ENCODE results near the gene TEC.
"Not testable (repeated sequence)": the region's sequence is repeated elsewhere in the genome, so short reads cannot be mapped to it uniquely, and the experiment has no call there.

TEC gene

DNA sequence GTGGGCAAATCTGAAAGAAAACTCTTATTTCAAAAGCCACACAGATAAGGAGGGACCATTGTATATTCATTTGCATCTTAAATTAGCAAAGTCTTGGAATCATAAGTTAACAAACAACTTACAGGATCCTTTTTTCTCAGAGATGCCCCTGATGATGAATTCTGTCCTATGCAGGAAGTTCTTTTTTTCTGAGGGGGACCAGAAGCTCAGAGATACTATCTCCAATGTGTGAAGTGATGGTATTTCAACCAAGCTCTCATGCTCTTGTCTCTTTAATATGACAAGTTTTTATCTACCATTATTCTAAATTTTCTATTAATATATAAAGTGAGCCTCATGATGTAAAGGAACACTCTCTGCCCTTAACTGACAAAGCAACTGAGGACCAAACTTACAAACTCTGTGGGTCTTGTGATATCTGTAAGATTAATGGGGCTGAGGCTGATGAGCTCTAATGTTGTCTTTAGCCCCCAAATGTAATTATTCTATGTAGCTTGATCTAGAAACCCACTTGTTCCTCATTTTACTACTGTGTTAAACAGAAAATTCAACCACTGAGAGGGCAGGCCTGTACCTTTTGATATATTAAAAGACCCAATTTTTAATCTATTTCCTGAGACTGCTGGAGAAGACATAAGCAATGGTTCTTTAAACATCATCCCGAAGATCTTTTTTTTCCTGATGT is 27.0 kb downstream of the TEC start:
- DNase-seq (ENCODE audit: low read depth, low spot score): no peak

DNA sequence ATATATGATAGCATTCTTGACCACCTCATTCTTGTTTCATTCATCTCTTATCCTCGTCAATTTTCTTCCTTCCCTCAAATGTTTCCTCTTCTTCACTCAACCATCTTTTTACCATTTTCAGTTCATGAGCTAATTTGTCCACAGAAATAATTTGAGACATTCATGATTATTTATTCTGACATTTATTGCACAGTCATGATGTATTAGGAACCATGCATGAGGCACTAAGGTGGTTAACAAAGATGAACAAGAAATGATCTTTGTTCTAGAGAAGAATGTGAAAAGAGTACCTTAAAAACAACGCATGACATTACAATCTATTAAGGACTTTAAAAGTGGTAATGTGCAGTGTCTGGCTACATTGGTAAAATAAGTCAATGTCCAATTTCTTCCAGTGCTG is 27.9 kb downstream of the TEC start:
- no peak for DNase-seq (ENCODE audit: low read depth, low spot score)

DNA sequence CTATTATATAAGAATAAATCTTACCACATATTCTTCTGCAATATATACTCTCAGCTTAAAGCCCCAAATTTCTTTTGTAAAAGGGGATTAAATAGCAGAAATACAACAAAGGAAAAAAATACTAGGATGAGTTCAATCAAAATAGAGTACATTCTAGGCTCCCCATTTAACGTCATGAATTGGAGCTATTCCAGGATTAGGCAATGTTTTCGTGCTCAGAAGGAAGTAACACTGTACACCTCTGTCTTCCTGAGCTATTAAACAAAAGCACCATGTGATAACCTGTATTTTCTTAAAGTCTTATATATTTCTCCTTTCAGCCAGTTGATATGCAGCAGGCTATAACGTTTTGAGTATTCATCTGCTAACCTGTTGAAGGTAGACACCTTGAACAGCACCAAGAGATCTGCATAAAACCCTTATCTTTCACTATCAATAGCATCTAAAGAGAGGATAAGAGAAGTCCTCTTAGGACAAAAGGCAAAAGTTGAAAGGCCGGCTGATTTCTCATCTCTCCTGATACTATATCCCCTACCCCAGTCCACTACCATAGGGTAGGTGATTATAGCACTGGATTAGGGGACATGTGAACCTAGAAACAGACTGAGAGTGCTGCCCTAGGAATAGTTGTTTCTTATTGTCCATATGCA is 31.5 kb downstream of the TEC start:
- DNase-seq (ENCODE audit: low read depth, low spot score): no peak

DNA sequence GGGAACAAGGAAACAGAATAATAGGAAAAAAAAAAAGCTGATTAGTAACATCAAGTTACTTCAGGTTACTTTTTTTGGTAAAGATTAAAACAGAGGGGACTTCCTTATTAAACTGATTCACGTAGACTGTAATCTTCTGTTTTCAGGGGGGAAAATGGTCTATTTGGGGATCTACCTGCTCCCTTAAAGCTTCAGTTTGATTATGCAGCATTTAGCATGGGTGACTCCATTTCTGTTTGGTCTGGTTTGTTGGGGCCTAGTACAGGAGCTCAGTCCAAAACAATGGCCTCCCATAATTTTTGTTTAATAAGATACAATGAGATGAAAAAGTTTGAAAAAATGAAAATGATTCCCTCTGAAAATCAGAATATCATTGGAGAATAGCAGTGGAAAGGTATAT is 34.6 kb downstream of the TEC start:
- no peak for DNase-seq (ENCODE audit: low read depth, low spot score)

DNA sequence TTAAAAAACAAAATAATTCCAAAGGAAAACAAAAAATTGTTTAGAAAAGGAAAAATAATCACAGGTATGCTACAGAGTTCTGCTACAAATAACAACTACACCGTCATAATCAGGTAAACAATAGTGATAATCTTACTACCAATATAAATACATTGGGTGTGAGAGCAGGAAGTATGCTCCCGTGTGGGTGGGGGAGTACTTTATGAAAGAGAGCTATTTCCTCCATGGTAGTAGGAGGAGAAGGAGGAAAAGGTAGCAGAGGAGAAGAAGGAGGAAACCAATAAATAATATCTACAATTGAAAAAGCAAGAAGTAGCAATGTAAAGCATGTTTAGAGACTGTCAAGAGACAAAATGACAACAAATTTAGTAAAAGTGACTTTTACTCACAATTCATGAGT is 35.1 kb downstream of the TEC start:
- DNase-seq (ENCODE audit: low read depth, low spot score): no peak

DNA sequence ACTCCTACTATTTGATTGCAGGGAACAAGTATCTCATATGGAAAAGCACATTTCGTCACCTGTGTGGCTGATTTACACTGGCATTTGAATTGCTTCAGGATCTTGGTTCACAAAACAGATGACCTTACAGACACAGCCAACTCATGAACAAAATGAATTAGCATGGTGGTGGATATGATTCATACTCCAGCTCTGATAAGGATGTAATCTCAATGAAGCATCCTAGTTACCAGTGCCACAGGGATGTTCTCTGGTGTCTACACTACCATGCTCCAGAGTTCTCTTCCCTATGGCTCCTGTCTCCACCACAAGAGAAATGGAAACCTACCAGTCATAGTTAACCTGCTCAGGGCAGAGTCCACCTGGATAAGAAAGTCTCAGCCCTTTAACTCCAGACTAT is 40.7 kb downstream of the TEC start:
- no peak for DNase-seq (ENCODE audit: low read depth, low spot score)

DNA sequence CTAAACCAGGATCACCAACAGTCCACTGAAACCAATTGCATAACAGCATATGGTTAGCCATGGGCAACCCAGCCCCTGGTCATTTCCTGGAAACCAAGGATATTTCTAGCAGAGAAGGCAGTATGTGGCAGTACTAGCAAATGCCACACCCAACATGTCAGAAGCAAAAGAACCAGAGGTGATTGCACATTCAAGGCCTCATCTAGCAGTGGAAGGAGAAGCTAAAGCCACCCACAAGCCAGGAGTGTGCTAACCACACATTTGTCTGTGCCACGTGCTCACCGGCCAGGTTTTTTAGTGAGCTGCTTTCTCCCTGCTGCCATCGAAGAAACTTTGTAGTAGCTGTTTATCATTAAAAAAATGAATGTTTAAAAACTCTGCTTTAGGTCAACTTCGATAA is 42.0 kb downstream of the TEC start:
- DNase-seq (ENCODE audit: low read depth, low spot score): no peak

DNA sequence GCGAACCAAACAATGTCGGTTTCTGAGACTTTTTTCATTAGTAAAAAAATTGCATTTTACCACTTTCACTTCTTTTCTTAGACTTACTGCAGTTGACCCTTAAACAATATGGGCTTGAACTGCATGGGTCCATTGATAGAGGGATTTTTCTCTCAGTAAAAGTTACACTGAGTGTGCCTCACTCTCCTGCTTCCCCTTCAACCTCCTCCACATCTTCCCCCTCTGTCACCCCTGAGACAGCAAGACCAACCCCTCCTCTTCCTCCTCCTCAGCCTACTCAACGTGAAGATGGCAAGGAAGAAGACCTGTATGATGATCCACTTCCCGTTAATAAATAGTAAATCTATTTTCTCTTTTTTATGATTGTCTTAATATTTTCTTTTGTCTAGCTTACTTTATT is 43.4 kb downstream of the TEC start:
- no peak for DNase-seq (ENCODE audit: low read depth, low spot score)

DNA sequence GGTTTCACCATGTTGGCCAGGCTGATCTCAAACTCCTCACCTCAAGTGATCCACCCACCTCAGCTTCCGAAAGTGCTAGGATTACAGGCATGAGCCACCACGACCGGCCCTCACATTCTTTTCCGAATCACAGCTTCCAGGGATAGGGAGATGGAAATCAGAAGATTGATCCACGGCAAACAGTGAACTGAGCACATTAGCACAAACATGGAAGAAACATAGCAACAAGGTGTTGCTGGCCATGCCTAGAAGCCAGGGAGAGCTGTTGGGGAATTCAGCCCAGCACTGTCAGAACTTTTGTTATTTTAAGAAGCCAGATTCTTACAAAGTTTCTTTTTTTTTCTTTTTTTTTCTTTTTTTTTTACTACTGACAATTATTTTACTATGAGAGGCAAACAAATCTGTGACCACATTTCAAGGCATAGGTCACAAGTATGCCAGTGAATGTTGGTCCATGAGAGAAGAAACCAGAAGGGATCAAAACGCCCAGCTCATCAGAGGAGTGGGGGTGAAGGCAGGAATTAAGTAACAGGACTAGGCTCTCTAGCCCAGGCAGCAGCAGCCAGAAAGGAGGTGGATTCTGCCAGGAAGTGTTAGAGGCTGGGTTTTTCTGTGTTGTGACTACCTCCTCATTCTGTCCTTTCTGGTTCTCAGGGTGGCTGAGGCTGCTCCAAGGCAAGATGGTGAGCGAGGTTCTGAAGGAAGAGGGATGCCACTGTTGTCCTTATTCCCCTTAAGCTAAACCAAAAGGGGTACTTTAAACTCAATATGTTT is 44.1 kb downstream of the TEC start:
- DNase-seq (ENCODE audit: low read depth, low spot score): no peak

DNA sequence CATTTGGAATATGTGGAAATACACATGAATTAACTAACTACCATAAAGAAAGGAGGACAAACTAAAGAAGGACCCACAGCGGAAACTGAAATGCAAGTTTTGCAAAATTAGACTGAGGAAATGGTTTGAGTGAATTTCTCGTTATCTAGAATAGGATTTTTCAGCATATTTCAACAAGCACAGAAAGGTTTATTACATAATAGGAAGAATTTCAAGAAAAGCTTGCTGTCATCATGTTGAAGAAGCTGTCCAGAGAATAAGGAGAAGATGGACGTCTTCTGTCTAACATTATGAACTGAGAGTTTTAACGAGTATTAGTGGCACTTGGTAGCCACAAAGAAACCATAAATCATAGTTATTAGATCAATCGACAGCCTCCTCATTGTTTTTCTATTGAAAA is 45.0 kb downstream of the TEC start:
- DNase-seq (ENCODE audit: low read depth, low spot score): no peak

DNA sequence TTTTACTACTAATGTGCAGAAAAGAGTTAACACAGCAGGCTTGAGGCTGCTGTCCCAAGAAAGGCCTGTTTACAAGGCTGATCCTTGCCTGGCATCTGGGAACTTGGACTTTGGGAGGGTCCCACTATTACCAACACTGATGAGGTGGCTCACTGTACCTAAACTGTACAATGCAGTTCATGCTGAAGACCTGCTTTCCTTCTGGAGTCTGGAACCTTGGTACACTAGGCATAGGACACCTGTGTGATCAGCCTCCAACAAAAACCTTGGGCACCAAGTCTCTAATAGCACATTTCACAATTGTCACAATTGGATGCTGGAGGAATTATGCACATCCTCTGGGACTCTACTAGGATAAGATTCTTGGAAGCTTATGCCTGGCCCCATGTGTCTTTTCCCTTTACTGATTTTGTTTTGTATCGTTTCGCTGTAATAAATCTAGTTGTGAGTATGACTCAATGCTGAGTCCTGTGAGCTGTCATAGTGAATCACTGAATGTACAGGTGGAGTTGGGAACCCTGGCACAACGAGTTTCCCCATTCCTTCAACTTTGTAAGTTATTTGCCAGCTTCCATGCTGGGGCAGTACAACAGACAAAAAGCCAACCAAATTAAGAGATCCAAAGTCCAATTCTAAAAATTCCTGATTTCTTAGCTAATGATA is 45.9 kb downstream of the TEC start:
- no peak for DNase-seq (ENCODE audit: low read depth, low spot score)

DNA sequence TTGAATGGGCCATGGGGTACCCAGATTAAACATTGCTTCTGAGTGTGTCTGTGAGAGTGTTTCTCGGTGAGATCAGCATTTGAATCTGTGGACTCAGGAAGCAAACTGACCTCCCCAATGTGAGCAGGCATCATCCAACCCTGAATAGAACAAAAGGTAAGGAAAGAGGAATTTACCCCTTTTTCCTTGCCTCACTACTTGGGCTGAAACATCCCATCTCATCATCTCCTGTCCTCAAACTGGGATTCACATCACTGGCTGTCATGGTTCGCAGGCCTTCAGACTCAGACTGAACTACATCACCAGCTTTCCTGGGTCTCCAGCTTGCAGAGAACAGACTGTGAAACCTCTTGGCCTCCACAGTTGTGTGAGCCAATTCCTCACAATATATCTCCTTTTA is 47.1 kb downstream of the TEC start:
- no peak for DNase-seq (ENCODE audit: low read depth, low spot score)

DNA sequence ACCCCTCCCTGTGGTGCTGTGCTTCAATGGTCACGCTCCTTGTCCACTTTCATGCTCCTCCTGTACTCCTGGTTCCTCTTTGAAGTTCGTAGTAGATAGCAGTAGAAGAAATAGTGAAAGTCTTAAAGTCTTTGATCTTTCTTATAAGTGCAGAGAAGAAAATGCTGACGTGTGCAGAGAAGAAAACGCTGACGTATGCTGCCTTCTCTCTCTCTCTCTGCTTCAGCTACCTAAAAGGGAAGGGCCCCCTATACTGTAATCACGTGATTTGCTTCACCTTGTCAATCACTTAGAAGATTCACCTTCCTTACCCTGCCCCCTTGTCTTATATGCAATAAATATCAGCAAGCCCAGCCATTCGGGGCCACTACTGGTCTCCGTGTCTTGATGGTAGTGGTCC is 50.2 kb downstream of the TEC start:
- DNase-seq (ENCODE audit: low read depth, low spot score): not testable (repeated sequence)

DNA sequence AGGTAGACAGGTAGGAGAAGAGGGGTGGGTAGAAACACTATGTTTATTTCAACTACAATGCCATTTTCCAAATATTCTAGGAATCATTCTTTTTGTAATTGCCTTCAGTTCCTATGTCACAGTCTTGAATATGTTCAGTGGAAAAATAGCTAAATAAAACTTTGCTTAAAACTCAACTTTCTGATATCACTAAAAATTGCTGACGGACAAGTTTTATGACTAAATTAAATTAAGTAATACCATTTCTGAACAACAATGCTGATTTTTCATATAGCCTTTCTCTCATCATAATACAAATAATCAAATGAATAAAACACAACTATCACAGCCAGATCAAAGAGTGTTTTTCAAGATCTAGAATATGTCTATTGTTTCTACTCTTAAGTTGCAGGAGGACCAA is 53.1 kb downstream of the TEC start:
- no peak for DNase-seq (ENCODE audit: low read depth, low spot score)

DNA sequence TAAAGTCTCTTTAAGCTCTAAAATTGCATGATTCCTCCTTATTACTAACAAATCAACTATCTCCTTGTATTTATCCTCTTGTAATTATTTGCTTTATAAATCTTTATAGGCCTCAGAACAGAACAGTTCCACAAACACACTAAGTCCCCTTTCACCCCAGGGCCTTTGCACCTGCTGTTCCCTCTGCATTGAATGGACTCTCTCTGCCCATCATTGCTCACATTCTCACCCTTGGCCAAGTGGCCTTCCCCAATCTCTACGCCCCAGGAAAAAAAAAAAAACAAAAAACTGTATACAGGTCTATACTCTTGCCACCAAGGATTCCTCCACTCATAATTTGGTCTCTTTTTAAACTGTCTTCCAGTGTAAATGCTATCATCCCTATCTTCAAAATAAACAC is 53.7 kb downstream of the TEC start:
- no peak for DNase-seq (ENCODE audit: low read depth, low spot score)

DNA sequence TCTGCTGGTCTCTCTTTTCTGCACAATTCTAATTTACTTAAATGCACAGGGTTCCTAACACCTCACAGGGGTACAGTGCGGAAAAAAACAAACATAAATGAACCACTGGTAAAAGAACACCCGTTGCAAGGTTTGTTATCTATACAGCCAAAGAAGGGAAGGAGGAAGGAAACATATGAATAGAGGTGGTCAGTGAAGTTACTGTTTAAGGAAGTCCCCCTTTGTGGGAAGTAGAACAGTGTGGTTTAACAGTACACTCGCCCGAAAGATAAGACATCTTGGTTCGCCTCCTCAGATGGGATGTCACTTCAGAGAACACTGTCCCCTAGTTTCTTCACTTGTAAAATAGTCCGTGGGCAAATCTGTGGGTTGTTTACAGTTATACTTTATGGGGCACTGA is 57.5 kb downstream of the TEC start:
- no peak for DNase-seq (ENCODE audit: low read depth, low spot score)

DNA sequence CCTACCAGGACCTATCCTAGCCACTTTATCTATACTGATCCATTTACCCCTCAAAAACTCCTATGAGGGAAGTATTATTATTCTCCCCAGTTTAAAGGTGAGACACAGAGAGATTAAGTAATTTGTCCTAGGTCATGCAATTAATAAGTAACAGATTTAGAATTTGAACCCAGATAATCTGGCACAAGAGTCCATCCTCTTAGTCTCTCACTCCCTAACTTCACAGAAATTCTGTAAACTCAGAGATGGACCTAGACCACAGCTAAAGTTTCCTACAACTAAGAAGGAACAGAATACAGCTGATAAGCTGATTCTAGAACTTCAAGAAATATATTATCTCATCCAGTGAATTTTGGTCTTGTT is 58.7 kb downstream of the TEC start:
- no peak for DNase-seq (ENCODE audit: low read depth, low spot score)

DNA sequence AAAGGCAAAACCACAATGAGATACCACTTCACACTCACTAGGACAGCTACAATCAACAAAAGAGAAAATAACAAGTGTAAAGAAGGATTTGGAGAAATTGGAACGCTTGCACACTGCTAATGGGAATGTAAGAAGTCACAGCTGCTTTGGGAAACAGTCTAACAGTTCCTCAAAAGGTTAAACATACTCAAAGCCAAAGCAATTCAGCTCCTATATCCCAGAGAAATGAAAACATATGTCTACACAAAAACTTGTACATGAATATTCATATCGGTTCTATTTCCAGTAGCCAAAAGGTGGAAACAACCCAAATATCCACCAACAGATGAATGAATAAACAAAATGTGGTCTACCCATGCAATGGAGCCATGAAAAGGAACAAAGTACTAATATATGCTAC is 64.0 kb downstream of the TEC start:
- DNase-seq (ENCODE audit: low read depth, low spot score): no peak

DNA sequence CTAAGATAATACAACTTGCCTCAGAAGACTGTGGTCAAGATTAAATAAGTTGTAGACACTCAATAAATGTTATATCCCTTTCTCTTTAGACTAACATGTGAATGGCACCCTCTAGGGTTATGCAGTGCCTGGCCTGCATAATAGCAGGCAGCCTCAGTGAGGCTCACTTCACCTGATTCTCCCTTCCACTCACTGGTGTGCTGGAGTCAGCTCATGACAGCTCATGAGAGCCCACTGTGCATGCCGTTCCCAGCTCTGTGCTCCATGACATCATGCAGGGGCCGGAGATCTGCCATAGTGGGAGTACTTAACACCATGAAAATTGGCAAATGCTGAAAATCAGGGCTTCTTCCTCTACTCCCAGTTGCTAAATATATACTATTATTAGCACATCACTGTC is 64.5 kb downstream of the TEC start:
- DNase-seq (ENCODE audit: low read depth, low spot score): no peak

DNA sequence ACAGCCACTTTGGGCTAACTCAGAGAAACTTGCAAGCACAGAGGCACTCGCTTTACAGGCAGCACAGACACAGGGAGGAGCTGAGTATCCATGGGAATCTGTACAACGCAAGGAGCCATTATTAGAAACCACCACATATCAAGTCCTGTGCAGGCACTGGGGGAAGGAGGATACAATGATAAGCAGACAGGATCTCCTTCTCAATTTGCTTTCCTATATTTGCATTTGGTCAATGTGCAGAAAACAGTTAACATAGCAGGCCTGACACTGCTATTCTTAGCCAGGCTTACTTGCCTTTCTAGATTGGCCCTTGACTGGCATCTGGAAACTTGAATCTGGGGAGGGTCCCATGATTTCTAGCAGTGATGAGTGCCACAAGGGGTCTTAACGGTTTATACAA is 65.8 kb downstream of the TEC start:
- DNase-seq (ENCODE audit: low read depth, low spot score): no peak

DNA sequence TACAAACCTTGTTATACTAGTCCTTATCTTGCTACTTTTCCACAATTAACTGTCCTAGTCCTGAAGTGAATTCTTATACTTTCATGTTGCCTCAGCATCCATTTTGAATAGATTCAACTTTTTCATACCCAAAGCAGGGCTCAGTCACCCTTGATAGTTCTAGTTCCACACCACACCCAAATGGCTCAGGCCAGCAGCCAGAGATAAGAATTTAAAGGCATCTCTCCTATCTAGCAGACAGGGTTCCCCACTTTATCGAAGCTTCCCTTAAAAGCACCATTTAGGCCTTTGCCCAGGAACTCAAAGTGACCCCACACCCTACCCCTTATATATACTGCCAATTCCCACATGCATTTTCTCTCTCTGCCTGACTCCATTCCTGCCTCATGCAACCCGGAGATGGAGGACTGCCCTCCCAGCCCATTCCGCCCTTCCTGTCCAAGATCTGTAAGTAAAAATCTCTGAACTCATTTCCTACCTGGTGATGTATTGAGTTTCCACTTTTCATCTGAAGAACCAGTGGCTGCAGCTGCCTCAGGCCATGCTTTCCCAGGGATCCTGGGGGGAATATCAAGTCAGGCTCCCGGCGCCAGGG is 71.9 kb downstream of the TEC start:
- DNase-seq (ENCODE audit: low read depth, low spot score): no peak
